Measurements from ENCODE around the gene LY6G6F.

Gene LY6G6F

GRCh38 chr6:31706599-31706998 lies at the start of gene LY6G6F:
LY6G6F (plus strand) TSS chr6:31706866; CDS start chr6:31706907, 41 bp downstream.
- no peak for DNase-seq

GRCh38 chr6:31657406-31658157 lies 49.1 kb upstream of the LY6G6F start:
- DNase-seq = no peak

GRCh38 chr6:31658158-31658688 lies 48.4 kb upstream of the LY6G6F start:
- DNase-seq = no peak

- no peak for DNase-seq
These were observed 47.5 kb upstream of the LY6G6F start for GRCh38 chr6:31658983-31659648.

- DNase-seq = no peak
These were observed 46.9 kb upstream of the LY6G6F start for GRCh38 chr6:31659649-31660380.

- peak; percentile 76 for DNase-seq
These were observed 46.0 kb upstream of the LY6G6F start, which contains the start of gene C6orf47 for GRCh38 chr6:31660381-31661261. C6orf47 (minus strand) TSS chr6:31660778; CDS start chr6:31659947, 831 bp downstream.

GRCh38 chr6:31661262-31662123 lies 45.2 kb upstream of the LY6G6F start:
- no peak for DNase-seq

- DNase-seq = no peak
These were observed 44.4 kb upstream of the LY6G6F start for GRCh38 chr6:31662124-31662723.

GRCh38 chr6:31663126-31663960 lies 43.3 kb upstream of the LY6G6F start:
- DNase-seq = no peak

GRCh38 chr6:31663961-31664789 lies 42.5 kb upstream of the LY6G6F start:
- DNase-seq = no peak

GRCh38 chr6:31664790-31665500 lies 41.7 kb upstream of the LY6G6F start, which contains the start of gene GPANK1:
GPANK1 (minus strand) TSS chr6:31664997; CDS start chr6:31664478, 519 bp downstream.
- DNase-seq = peak; percentile 91

- DNase-seq = peak; percentile 99
These were observed 40.9 kb upstream of the LY6G6F start, which contains the start of gene CSNK2B for GRCh38 chr6:31665501-31666336. CSNK2B (plus strand) TSS chr6:31666080; CDS start chr6:31666832, 752 bp downstream.

GRCh38 chr6:31666337-31666965 lies 40.2 kb upstream of the LY6G6F start:
- DNase-seq = no peak

- no peak for DNase-seq
These were observed 37.0 kb upstream of the LY6G6F start, which contains the start of gene LY6G5B for GRCh38 chr6:31669676-31670075. LY6G5B (plus strand) TSS chr6:31669976; CDS start chr6:31670951, 975 bp downstream.

GRCh38 chr6:31676322-31676903 lies 30.3 kb upstream of the LY6G6F start:
- DNase-seq = no peak

- DNase-seq = no peak
These were observed 29.8 kb upstream of the LY6G6F start for GRCh38 chr6:31676904-31677303.
